Activated CD4-positive, CD25-positive, alpha-beta regulatory T cell treated with anti-CD3 and anti-CD28 coated beads, Interleukin-2, amount 50 U/mL, for 72 hours (primary cell): ENCODE results near the gene SERGEF.

Source experiments
- DNase-seq: peaks from one replicate; pipeline ENCODE4 v3.0.0; 2021

SERGEF gene

GRCh38 chr11:17950644-17951043, 62.2 kb downstream of the SERGEF start:
- no peak for DNase-seq

DNA sequence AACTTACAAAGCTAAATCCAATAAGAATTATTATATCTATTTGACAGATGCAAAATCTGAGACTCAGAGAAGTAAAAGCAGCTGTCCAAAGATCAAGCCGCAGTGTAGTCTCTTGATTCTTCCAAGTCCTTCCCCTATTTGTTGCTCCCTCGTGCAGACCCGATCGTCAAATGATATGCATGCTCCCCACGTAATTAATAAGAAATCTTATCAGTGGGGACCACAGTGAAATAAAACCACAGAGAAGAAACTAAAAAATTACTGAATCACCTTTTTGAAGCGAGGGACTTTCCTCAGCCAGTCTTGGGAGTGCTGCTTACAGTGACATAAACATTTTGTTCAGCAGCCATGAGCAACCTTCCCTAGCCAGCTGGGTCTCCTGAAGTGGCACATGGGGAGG, 64.6 kb downstream of the SERGEF start:
- DNase-seq: no peak

- no peak for DNase-seq
Observed at GRCh38 chr11:17939542-17939941, 73.3 kb downstream of the SERGEF start.

- DNase-seq: no peak
Observed at GRCh38 chr11:17936790-17937189, 76.1 kb downstream of the SERGEF start.

- no peak for DNase-seq
Observed at GRCh38 chr11:17934194-17934593, 78.7 kb downstream of the SERGEF start.

- DNase-seq: no peak
Observed at GRCh38 chr11:17933708-17934107, 79.1 kb downstream of the SERGEF start.

GRCh38 chr11:17932472-17932871, 80.4 kb downstream of the SERGEF start:
- no peak for DNase-seq

DNA sequence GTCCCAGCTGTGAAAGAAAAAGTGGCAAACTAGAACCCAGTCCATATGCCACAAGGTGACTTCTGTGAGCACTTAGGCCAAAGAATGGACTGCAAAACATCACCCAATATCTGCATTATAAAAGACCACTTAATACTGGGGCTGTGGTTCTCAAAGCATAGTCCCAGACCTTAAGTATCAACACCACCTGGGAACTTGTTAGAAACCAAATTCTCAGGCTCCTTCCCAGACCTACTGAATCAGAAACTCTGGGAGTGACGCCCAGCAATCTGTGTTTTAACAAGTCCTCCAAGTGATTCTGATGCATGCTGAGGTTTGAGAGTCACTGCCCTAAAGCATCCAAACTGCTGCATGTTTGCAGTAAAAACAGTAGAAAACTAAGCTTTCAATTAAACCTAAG, 81.3 kb downstream of the SERGEF start:
- DNase-seq: no peak

- DNase-seq: no peak
Observed at GRCh38 chr11:17930544-17931125, 82.2 kb downstream of the SERGEF start.

GRCh38 chr11:17929171-17929570, 83.7 kb downstream of the SERGEF start:
- no peak for DNase-seq

DNA sequence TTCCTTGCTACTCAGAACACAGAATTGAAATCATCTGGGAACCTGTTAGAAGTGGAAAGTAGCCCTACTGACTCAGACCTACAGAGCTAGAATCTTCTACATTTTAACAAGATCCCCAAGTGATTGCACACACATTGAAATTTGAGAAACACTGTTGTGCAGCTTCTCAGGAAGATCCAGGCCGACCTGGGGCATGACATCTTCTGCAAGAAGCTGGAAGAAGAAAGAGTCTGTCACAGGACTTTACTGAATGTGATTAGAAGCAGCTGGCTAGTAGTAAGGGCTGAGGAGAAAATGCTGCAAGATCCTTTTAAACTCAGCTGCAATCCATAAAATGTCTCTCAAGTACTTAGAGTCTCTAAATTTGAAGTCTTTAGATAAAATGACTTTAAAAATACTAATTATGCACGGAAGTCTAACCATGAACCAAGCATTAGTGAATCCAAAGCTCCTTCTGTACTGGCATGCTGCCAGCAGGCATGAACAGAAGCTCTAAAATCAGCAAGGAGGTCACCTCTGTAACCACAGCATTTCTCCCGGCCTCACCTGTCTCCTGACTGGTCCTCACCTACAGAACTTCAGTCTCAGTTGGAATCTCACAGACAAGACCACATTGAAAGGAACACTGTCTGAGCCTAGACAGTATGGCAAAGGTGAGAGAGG, 85.0 kb downstream of the SERGEF start:
- no peak for DNase-seq

DNA sequence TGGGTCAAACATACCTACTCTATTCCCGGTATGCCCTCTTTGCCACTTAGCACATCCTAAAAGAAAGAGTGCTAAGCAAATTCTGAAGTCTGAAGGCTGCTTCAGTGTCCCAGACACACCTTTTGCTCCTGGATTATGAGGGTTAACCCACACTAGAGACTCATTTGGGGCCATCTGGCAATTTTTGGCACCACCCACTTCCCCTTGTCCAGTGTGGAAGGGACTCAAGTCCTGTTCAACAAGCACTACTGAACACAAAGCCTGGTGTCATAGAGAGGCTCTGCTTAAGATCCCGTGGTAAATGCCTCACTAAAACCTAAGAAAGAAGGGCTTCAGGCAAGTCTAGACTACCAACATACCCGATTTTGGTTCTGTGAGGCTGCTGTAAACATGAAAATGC, 85.8 kb downstream of the SERGEF start:
- DNase-seq: no peak

DNA sequence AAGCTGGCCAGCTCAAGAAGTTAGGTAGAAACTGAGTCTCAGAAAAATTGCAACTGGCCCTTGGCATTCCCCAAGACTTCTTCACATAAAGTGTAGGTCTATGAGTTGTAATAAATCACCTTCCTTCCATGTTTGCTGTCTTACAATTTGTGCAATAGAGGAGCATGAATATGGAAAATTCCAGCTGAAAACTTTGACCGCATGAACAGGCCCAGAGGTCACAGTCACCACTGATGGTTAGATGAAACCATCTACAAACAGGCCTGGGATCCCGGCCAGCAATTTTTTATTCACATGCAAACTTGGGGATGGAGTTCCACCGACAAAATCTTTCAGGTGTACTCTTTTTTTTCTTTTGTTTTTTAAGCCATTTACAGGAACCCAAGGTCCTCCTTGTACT, 88.1 kb downstream of the SERGEF start:
- no peak for DNase-seq

DNA sequence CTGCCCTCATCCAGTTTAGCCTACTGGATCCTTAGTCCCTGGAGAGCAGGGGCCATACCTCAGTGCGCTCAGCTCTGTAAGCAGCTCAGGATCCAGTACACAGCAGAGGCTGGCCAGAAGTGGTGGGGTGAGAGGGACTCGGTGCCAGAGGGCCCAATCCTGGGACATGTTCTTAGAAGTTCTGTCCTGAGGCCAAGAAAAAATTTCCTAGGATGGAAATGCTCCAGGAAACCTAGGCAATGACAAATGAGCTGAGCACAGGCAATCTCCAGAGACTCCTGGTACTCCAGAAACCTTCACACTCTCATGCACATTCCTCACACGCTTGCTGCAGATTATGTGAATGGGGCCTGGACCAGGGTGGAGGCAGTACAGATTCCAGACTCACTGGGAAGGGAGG, 89.6 kb downstream of the SERGEF start:
- DNase-seq: no peak

- DNase-seq: no peak
Observed at GRCh38 chr11:17922416-17922788, 90.4 kb downstream of the SERGEF start.

DNA sequence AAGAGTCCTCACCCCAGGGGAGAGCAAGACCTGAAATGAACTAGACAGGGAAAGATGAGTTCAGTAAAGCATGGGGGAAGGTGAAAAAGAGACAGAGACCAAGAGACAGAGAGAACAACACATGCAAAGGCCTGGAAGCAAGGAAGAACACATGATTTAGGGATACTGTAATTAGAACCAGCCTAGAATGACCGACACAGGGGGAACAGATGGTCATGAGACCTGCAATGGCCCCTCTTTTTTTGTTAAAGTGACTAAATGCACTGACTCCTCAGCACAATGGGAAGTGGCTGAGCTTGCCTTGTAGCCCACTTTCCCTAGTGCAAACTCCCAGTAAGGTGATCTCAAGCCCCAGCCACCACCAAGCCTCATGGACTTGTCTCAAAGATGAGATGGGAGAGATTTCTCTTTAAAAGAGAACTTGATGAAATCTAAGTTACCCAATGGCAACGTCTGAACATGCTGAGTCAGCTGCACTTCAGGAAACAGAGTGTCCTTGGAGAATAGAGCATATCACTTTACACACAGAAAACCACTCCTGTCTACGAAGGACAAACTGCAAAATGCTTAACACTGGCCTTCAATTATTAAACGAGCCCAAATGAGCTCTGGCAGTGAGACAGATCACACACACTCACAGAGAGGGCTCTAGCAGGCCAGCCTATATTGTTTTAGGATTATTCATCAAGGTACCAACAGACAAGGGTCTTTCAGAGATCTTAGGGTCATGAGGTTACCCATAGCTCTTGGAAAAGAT, 91.0 kb downstream of the SERGEF start:
- DNase-seq: no peak

GRCh38 chr11:17918049-17918605, 94.7 kb downstream of the SERGEF start:
- DNase-seq: no peak

DNA sequence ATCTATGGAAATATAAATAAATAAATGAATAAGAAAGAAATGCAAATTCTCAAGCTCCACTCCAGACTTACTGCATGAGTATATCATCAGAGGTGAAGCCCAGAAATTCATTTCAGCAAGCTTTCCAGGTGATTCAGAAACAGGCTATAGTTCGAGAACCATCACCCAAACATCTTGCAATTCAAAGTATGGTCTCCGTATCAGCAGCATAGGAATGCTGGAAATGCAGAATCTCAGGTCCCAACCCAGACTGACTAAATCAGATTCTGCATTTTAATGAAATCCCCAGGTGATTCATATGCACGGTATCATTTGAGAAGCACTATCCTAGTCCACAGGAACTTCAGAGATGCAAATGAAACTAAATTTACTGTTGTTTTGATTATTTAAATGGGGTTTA, 95.3 kb downstream of the SERGEF start:
- DNase-seq: no peak

DNA sequence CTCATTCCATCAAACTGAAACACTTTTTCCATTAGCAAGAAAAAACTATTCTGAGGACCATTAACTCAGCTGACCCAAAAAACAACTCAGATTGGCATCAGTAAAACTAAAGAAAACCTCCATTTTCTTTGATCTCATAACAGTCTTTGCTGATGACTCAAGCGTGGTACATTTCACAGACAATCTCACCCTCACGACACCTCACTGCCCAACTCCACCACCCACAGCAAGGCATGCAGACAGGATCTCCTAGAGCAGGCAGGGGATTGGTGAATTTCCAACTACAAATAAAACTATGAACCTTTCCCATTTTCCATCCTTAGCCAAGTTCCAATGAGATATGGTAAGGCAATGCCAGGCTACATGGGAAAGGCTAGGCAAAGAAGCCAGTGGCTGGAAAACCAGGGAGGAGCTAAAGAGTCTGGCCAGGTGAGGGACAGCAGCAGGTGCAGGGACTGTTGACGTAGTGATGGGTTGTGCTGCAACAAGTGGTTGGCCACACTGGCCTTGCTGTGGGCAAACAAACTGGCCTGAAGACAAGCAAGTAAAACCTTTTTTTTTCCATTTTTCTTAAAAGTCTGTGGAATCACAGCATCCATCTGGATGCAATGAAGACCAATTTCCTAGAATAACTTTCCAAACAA, 97.2 kb downstream of the SERGEF start:
- DNase-seq: no peak

DNA sequence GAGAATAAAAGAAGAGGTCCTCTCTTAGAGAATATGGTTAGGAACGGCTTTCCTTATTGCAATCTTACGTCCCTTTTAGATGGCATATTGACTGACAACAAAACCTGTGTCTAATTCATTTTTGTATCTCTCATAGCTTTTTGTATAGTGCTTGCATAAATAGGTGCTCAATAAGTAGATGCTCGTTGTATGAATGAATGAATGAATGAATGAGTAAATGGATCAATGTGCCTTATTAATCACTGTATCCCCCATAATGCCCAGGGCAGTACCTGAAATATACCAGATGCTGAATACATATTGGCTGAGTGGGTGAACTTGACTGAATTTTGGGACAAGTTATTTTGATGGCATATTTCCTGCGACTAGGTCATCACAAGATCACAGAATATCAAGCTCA, 97.9 kb downstream of the SERGEF start:
- no peak for DNase-seq

- no peak for DNase-seq
Observed at GRCh38 chr11:17907046-17907445, 105.8 kb downstream of the SERGEF start.

DNA sequence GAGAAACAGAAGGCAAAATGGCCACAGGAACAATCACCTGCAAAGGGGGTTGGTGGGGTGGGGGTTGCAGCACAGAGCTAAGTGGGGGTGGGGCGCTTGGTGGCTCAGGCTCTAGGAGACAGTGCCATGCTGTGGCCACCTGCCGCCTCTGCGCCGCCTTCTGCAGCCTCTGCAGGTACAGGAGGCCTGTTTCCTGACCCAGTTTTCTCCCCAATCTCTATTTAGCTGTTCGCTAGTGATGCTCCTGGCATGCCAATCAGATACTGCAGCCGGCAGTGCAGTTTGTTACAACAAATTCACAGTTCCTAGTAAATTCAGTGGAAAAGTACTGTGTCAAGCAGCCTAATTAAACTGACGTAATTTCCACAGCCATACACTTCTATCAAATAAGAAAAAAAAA, 106.4 kb downstream of the SERGEF start:
- DNase-seq: no peak

DNA sequence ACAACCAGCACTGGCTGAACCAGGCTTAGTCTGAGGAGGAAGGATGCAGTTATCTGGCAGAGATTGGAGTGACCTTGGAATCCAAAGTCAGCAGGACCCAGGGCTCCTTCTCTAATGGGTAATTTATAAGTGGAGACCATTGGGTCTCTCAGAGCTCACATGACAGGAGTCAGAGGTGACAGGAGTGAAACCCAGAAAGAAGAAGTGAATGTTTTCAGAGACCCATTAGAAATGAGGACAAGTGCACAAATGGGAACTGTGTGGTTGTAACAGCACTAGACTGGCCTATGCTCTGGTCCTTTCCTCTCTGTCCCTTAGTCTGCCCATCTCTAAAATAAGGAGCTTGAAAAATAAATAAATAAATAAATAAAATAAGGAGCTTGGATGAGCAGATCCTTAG, 107.4 kb downstream of the SERGEF start:
- DNase-seq: no peak

- no peak for DNase-seq
Observed at GRCh38 chr11:17901481-17901880, 111.4 kb downstream of the SERGEF start.
